ENCODE measurements around the gene RAB26.
"Not testable (repeated sequence)": the region's sequence is repeated elsewhere in the genome, so short reads cannot be mapped to it uniquely, and the experiment has no call there.

RAB26 gene, protein sequence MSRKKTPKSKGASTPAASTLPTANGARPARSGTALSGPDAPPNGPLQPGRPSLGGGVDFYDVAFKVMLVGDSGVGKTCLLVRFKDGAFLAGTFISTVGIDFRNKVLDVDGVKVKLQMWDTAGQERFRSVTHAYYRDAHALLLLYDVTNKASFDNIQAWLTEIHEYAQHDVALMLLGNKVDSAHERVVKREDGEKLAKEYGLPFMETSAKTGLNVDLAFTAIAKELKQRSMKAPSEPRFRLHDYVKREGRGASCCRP

DNA sequence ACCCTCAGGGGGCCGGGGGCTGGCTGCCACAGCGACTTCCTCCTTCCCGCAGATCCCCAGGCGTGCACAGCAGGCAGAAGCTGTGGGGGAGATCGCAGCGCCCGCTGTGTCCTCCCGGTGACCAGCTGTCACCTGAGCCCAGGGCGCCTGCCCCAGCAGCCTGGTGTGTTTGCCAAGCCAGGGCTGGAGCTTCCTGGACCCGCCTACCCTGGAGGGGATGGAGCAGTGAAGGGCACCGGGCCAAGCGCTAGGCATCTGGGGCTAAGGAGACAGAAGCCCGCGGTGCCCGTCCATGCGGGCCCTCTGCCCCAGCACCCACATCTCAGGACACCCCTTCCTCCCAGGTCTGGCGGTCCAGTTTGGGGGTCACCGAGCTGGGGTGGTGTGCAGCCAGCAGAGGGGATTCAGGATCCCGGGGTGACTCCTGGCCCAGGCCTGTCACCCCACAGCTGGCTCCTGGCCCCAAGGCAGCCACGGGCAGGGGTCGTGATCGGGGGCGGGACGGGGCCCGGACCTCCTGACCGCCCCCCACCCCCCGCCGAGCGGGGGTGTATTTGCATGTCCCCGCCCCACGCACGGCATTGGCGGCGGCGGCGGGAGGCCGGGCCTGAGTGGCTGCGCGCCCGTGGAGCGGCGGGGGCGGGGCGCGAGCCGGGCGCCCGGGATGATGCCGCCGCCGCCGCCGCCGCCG, at the start of gene RAB26:
TSS of gene RAB26 (plus strand) at position 645 of the 691 bp plus-strand sequence. CDS start 159 bp downstream, outside the sequence.
- peak; percentile 55 for DNase-seq

- not testable (repeated sequence) for DNase-seq
These were observed 46.8 kb upstream of the RAB26 start for GRCh38 chr16:2101581-2101980.

- no peak for DNase-seq
These were observed 46.0 kb upstream of the RAB26 start for GRCh38 chr16:2102471-2102870.

DNA sequence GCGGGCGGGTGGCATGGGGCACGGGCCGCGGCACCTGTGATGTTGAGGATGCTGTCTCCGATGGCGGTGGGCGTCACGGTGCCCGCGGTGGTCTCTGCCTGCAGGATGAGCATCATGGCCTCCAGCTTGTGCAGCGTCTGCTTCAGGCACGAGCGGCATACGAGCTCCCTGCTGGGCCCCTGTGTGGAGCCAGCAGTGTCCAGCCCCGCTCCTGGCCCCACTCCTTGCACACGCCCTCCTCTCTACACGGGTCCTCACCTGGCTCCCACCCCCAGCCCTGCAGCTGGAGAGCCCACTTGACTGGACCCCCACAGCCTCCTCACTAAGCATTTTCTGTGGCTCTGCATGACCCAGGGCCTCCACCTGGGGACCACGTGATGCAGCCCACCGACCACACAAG, 44.0 kb upstream of the RAB26 start:
- not testable (repeated sequence) for DNase-seq

- DNase-seq, result not testable (repeated sequence)
These were observed 43.1 kb upstream of the RAB26 start for GRCh38 chr16:2105291-2105690.

DNA sequence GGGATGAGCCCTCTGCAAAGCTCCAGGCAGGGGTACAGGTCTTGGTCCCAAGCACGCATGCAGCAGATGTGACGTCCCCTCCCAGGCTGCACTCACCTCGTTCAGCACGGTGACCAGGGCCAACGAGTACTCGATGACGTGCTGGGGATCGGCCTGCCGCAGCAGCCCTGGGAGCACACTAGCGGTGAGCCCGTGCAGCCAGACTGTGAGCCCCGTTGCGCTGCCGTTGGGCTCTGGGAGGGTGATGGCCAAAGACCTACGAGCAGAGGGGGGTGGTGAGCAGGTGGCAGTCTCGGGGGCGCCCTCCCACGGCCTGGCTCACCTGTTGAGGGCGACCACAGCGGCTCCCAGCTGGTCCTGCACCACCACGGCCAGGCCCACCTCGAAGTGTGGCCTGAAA, 42.7 kb upstream of the RAB26 start:
- DNase-seq, result not testable (repeated sequence)

DNA sequence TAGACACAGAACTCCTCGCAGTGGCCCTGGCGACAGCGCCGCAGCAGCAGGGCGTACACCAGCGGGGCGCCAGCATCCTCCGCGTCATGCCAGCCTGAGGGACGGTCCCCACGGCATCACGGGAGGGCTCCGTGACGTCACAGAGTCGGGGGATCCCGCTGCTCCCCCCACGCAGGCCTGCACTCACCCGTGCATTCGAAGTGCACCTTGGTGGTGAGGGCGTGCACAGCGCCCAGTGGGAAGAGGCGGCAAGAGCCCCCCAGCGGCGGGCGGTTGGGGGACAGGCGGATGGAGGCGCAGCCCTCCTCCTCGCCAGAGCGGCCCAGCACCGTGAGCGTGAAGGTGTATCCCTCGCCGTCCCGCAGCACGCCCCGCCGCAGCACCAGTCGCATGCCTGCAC, 42.2 kb upstream of the RAB26 start:
- DNase-seq, result not testable (repeated sequence)

DNA sequence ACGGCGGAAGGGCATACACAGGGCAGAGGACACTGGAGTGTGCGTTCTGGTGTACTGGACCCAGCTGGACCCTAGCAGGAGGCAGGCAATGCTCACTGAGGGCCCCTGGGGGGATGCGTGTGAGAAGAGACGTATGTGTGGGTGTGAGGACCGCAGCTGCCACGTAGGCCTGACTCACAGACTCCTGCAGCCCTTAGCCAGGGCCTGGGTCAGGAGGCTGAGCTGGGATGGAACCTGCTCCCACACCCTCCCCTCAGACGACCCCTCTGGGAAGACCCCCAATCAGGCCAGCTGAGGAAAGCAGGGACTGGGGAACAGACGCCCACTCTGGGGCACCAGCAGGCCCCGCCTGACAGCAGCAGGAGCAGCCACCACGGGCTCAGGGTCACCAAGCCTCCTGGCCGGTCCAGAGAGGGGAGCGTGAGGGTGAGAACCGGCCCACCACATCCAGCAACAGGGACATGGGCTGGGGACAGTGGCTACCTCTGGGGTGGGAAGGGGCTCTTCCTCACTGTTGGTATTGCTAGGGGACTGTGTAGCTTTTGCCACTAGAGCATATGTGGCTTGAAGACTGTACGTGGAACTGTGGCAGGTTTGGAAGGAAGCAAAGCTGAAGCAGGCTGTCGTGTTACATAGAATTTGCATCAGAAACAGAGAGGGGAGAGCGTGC, 41.2 kb upstream of the RAB26 start:
- DNase-seq, result not testable (repeated sequence)

- DNase-seq, result not testable (repeated sequence)
These were observed 40.7 kb upstream of the RAB26 start for GRCh38 chr16:2107791-2108125.

GRCh38 chr16:2108446-2109270, 39.8 kb upstream of the RAB26 start:
- not testable (repeated sequence) for DNase-seq

GRCh38 chr16:2109271-2109580, 39.2 kb upstream of the RAB26 start:
- not testable (repeated sequence) for DNase-seq

- not testable (repeated sequence) for DNase-seq
These were observed 38.6 kb upstream of the RAB26 start for GRCh38 chr16:2109872-2110271.

GRCh38 chr16:2110332-2111008, 38.0 kb upstream of the RAB26 start:
- DNase-seq, result not testable (repeated sequence)

GRCh38 chr16:2111009-2111353, 37.4 kb upstream of the RAB26 start:
- not testable (repeated sequence) for DNase-seq

GRCh38 chr16:2111412-2112335, 36.8 kb upstream of the RAB26 start:
- not testable (repeated sequence) for DNase-seq

GRCh38 chr16:2112539-2113106, 35.8 kb upstream of the RAB26 start:
- DNase-seq, result not testable (repeated sequence)

DNA sequence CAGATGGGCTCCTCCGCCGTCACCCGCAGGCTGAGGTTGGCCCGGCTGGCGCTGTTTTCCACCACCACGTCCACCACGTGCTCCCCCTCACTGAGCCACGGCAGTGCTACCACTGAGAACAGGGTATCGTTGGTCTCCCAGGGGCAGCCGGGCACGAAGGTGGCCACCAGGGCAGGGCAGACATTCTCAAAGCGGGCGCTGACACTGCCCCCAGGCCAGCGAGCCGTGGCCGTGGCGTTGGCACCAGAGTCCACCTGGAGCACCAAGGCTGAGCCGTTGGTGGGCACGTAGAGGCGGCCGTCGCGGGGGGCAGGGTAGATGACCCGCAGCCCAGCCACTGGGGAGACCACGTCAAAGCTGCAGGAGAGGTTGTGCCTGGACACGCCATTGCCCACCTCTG, 34.2 kb upstream of the RAB26 start:
- not testable (repeated sequence) for DNase-seq

DNA sequence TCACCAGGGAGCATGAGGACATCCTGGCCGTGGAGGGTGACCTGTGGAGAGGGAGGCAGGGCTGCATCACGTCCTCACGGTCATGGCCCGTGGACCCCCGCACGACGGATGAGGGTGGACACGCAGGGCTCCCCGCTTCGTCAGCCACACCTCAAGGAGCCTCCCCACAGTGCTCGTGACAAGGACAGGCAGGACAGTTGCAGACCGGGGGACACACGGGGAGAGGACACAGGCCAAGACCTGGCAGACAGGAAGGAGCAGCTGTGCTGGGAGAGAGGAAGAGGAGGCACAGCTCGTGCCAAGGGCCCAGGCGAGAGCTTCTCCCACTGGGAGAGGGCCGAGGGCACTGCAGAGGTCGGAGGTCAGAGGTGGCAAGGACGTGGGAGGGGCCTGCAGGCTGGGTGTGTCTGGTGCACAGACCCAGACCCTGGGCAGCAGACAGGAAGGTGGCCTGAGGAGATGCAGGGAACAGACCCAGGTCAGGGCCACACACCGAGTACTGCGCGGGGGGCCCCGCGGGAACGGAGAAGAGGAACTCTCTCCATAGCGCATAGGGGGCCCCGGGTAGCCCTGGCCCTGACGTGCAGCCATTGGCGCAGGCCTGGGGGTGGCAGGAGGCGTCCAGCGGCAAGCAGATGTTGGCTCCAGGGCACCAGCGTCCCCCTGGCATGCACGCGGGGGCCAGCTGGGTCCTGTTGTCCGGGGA, 33.4 kb upstream of the RAB26 start:
- DNase-seq, result not testable (repeated sequence)

- DNase-seq, result no peak
These were observed 32.8 kb upstream of the RAB26 start for GRCh38 chr16:2115591-2115973.

DNA sequence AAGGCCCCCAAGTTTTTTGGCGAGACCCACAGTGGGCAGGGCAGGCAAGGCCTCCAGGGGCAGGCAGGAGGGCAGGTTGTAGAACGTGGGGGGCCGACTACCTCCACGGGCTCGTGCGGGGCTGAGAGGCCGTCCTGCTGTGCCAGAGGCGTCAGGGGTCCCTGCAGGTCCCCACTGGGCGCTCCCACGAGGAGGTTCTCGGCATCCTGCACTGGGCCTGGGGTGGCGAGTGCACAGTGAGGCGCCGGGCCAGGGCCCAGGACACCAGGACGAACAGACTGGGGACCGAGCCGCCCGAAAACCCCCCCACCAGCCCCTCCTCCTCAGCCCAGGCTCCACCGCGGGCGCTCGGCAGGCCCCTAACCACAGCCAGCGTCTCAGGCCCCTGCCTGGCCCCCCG, 32.0 kb upstream of the RAB26 start:
- DNase-seq, result not testable (repeated sequence)

DNA sequence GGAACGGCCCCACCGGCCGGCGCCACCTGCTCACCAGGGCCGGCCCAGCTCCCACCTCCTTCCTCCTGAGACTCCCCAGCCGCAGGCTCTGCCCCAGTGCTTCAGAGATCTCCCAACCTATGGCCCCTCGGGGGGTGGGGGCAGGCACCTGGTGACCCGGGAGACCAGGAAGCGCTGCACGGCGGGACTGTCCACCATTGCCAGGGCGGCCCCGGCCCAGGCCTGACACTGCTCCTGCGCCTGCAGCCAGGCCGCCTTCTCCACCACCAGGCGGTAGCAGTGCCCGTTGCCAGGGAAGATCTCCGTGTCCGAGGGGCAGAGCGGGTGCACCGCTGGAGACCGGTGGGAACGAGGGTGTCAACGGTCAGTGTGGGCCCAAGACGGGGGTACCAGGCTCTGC, 31.1 kb upstream of the RAB26 start:
- not testable (repeated sequence) for DNase-seq
